Activated CD4-positive, CD25-positive, alpha-beta regulatory T cell treated with anti-CD3 and anti-CD28 coated beads, Interleukin-2, amount 50 U/mL, for 72 hours (primary cell): Measurements from ENCODE around the gene JMJD7.

Source experiments
- DNase-seq: peaks from one replicate; pipeline ENCODE4 v3.0.0; 2021

Gene JMJD7

DNA sequence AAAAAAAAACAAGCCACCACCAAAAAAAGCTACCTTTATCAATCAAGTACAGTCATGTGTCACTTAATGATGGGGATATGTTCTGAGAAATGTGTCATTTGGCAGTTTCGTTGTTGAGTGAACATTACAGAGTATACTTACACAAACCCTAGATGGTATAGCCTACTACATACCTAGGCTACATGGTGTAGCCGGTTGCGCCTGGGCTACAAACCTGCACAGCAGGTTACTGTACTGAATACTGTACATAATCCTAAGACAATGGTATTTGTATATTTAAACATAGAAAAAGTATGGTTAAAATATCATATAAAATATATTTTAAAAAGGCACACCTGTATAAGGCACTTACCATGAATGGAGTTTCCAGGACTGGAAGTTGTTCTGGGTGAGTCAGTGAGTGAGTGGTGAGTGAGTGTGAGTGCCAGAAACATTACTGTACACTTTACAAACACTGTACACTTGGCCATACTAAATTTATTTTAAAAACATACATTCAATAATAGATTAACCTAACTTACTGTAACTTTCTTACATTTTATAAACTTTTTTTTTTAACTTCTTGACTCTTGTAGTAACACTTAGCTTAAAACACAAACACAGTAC, 25.9 kb upstream of the JMJD7 start:
- DNase-seq: no peak

DNA sequence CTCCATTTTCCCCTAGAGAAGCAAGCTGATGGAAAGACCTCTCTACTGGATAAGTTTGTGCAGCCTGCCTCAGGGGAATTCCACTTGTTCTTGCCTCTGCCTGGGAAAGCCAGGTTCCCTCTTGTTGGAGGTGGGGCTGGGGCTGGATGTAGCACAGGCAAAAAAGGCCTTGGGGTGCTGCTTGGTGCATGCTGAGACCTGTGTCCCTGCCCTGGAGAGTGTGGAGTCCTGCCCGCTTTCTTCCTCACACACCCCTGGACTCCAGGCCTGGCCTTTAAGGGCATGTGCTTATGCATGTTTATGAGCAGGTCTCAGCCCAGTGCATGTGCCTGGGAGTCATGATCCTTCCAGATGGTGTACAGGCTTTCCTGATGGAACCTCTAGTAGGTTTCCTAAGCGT, 23.5 kb upstream of the JMJD7 start:
- peak; percentile 12 for DNase-seq

DNA sequence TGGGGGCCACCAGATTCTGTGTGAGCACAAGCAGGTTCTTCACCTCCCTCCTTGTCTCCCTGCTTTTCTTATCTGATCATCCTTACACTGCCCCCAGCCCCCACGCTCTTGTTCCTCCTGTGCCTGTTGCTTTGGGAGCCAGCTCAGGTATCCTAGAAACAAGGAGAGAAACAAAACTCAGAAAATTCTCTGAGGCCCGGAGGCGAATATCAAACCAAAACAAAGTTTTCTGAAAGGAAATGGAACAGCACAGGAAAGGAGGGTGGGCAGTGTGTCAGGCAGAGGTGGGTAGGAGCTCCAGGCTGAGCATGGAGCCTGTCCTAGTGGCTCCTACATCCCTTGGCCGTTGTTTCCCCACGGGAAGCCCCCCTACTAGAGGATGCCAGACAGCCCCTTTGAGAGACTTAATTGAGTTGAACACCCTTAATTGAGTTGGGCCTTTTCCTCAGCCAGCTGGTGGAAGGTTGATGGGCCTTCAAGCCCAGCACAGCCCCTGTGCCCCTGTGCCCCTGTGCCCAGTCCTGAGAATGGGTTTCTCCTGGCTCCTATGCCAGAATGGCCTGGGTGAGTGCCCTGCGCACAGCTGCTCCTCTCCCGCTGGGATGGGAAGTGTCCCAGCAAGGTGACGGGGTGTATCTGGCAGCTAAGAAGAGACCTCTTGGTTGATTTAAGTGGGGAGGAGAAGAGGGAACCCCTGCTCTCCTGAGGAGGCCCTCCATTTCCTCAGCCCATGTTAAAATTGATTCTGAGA, 22.8 kb upstream of the JMJD7 start:
- no peak for DNase-seq

DNA sequence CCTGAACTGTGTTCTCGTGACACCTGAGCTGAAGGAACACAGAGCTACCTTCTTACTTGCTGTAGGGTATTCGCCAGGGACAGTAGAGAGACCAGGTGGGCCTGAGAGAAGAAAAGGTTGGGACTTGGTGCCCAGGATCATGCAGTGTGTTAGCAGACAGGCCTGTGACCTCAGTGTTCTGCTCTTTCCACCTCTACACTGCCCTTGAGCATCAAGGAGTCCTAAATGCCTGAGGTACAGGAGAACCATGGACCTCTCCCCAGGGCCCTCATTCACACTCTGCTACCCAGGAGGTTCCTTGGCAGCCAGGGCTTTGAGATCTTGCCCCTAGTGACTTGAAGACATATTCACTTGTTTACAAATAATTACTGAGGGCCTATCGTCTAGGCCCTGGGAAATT, 22.2 kb upstream of the JMJD7 start:
- DNase-seq: peak; percentile 17

DNA sequence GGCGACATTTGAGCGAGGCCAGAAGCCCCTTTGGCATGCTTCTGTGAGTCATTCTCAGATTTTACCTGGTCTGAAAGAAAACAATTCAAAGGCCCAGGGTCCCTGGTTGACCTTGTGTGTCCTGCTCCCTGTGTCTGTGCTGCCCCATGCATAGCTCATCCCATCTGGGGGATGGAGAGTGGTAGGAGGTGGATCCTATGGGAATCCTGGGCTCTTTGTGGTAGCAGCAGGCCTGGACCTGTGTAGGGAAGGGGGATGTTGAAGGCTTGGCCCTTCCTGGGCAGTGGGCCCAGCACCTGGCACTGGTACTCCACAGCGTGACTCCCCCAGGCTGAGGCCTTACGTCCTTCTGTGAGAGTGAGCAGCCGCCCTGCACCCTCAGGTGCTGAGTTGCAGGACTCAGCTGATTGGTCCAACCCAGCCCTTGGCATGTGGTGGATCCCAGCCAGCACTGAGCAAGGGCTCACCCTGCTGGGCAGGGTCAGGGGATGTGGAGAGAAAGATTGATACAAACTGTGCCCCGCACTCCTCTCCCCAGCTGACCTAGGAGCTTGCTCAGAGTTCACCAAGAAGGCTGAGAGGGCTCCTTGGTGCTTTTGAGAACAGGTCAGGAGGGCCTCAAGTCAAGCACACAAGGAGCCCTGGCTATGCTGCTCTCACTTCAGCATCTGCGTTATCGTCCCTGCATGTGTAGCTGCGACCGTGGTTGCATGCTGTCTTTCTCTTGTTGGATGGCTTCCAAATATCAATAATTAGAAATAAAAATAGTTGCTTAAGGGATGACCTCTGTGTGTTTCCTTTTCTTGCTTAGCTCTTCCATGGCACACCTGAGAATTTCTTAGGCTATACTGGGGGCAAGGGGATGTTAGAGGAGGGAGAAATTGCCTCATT, 21.4 kb upstream of the JMJD7 start:
- peak; percentile 17 for DNase-seq

DNA sequence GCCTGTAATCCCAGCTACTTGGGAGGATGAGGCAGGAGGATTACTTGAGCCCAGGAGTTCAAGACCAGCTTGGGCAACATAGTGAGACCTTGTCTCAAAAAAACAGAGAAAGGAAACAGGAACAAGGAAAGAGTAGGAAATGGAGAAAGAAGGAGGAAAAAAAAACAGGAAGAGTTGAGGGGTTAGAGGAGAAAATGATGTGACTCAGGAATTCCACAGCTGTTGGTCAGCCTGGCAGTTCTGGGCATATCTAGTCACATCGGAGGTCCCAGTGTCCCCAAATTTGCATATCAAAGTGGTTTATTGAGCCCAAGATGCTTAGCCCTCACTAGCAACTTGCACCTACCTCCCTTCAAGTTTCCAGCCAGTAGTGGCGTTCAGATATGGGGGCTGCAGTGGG, 18.8 kb upstream of the JMJD7 start:
- no peak for DNase-seq

DNA sequence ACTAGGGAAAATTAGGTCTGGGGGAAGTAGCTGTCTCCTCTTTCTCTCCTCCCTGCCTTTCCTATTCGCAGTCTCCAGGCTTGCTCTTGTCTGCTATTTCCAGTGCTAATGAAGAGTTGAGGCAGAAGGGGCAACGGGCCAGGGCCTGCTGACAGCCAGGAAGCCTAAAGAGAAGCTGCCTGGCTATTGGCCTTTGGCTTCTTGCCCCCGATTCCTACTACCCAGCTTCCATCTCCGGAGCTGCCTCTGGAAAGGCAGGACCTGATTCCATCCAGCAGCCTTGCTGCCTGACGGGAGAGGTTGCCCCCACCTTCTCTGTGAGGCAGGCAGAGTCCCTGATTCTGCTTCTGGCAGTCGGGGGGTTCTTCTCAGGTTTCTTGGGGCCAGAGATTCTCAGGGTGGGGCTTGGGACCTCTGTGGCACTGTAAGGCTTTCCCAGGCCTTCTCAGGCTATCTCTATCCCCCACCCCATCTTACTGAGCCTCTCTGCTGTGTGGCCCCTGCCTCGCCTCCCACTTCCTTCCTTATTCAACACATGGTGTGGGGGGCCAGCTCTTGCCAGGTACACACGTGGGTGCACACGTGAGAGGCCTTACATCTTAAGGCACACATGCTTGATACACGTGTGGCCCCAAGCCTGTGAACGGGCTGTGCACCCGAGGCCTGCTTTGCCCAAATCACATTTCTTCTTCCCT, 18.2 kb upstream of the JMJD7 start:
- no peak for DNase-seq

DNA sequence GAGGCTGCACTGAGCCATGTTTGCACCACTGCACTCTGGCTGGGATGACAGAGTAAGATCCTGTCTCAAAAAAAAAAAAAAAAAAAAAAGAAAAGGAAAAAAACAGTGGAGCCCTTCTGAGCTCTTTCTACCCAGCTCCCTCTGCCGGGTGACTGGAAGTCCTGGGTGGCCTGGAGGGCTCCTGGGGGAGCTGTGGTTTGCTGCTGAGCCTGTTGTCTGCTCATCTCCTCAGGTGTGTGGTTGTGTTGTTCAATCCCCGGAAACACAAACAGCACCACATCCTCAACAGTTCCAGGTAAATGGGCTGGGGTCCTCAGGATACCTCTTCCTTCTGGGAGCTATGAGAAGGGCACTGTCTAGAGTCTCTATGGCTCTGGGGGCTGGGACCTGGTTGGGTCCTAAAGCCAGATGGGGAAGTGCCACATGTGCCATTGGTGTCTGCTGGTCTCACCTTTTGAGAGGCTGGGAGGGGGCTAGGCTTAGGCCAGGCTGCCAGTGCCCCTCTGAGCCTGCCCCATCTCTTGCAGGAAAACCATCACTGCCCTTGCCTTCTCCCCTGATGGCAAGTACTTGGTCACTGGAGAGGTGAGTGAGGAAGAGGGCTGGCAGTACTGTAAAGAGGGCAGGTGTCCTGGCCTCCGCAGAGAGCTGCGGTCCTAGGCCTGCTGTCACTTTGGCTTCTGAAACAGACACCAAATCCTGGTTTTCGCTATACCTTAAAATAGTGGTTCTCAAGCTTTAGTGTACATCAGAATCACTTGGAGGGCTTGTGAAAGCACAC, 17.1 kb upstream of the JMJD7 start:
- no peak for DNase-seq

DNA sequence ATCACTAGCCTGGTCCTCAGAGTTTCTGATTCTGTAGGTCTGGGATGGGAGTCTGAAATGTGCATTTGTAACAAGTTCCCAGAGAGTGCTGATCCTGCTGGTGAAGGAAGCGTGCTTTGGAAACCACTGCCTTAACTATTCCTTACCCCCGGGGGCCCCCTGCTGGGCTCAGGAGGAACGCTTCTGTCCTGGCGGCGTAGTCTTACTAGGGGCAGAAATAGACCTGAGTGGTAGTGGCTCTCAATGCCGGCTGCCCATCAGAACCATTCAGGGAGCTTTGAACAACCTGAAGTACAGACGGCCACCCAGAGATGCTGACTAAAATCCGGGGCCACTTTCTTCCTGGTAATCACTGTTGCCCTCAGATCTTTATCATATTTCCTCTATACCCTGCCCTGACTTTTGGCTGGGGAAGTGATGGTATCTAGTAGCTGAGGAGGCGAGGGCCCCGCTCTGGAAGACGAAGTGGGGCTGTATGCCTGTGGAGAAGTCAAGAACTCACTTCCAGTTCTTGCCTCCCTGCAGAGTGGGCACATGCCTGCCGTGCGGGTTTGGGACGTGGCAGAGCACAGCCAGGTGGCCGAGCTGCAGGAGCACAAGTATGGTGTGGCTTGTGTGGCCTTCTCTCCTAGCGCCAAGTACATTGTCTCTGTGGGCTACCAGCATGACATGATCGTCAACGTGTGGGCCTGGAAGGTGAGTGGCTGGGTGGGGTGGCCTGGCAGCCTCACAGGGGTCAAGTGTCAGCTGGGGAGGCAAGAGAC, 16.3 kb upstream of the JMJD7 start:
- peak; percentile 67 for DNase-seq

DNA sequence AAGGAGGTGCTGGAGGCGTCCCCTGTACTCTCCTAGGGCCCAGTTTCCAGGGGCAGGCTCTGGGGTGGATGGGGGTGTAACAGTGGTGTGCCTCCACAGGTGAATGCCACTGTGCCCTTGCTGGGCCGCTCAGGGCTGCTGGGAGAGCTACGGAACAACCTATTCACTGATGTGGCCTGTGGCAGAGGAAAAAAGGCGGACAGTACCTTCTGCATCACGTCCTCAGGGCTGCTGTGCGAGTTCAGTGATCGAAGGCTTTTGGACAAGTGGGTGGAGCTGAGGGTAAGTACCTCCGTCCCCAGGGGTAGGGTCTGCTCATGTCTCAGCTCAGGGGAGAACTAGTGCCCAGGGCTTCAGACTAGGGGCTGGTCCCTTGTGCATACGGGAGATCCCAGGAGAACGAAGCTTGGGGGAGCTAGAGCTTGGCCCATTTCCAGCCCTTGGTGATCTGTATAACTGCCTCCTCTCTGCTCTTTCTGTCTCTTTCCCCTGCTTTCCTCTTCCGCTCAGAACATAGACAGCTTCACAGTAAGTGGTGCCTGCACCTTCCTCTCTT, 15.0 kb upstream of the JMJD7 start:
- DNase-seq: no peak

DNA sequence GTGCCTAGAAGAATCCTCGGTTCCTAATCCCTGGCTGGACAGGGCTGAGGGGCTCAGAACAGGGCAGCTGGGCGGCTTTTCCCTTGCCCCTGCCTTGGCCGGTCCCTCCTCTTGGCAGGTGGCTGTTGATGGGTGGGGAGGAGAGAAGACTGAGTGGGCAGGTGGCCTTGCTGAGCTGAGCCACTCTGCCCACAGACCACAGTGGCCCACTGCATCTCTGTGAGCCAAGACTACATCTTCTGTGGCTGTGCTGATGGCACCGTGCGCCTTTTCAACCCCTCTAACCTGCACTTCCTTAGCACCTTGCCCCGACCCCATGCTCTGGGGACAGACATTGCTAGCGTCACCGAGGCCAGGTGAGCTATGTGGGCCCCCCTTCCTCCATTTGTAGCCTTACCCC, 14.5 kb upstream of the JMJD7 start:
- no peak for DNase-seq

DNA sequence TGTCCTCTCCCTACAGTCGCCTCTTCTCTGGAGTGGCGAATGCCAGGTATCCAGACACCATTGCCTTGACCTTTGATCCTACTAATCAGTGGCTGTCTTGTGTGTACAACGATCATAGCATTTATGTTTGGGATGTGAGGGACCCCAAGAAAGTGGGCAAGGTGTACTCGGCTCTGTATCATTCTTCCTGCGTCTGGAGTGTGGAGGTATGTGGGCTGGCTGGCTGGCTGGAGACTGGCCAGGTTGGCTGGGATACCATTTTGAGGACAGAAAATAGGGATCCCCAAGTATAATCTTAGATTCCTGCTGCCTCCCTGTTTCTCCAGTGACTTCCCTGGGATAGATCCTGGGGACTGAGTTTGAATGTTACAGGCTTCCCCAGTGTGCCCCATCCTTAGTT, 13.4 kb upstream of the JMJD7 start:
- no peak for DNase-seq

DNA sequence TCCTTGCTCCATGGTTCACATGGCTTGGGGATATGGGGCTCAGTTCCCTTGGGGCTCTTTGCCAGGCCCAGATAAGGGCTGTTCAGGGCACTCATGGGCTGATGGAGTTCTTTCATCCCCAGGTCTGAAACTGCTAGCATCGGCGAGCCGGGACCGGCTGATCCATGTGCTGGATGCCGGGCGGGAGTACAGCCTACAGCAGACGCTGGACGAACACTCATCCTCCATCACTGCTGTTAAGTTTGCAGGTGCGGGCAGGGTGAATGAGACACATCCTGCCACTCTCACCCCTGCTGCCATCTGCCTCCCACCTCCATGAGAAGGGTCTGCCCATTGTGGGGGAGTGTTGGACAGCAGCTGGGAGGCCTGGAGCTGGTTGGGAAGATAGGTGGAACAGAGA, 11.1 kb upstream of the JMJD7 start:
- no peak for DNase-seq

DNA sequence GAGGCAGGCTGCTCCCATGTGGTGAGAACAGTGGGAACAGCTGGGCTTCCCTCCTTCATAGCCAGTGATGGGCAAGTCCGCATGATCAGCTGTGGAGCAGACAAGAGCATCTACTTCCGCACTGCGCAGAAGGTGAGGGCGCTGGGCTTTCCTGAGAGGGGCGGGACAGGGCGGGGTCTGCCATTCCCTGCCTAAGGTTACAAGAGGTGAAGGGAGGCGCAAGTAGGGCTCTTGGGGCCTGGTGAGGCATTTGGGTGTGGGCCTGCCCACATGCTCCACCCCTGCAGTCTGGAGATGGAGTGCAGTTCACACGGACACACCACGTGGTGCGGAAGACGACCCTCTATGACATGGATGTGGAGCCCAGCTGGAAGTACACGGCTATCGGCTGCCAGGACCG, 10.6 kb upstream of the JMJD7 start:
- DNase-seq: no peak

DNA sequence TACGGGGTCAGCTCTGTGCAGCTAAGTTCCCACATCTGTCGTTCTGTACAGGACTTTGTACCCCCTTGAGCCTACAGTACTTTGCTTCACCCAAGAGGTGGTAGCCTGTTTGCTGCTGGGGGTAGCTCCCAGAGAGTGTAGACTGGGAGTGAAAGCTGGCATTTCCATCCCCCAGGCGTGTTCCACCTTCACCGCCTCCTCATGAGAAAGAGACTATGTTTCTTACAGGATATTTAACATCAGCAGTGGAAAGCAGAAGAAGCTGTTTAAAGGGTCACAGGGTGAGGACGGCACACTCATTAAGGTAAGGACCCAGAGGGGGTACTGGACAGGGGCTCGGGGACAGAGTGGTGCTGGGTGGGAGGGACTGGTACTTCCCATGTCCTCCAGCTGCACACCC, 10.1 kb upstream of the JMJD7 start:
- no peak for DNase-seq

DNA sequence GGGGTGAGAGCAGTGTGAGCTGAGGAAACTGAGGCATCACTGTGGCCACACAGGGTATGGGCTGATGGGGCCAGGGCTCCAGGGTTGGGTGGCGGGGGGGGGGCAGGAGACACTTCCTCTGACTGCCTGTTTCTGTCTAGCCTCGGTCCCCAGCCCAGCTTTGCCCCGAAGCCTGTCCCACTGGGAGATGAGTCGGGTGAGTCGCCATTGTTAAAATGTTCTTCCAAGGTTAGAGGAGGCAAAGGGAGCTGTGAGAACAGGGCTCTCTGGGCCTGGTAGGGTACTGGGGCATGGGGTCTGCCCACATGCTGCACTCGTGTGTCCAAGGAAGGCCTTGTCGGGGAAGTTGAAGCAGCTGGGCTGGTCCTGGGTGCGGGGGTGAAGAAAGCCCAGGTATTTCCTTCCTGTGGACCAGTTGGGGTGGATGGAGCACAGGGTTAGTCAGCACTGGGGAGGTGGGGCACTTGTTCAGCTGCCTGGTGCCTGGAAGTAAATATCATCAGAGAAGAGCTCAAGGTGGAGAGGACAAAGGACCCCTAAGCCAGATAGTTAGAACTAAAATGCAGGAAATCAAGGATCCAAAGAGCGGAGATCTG, 8.3 kb upstream of the JMJD7 start:
- no peak for DNase-seq

DNA sequence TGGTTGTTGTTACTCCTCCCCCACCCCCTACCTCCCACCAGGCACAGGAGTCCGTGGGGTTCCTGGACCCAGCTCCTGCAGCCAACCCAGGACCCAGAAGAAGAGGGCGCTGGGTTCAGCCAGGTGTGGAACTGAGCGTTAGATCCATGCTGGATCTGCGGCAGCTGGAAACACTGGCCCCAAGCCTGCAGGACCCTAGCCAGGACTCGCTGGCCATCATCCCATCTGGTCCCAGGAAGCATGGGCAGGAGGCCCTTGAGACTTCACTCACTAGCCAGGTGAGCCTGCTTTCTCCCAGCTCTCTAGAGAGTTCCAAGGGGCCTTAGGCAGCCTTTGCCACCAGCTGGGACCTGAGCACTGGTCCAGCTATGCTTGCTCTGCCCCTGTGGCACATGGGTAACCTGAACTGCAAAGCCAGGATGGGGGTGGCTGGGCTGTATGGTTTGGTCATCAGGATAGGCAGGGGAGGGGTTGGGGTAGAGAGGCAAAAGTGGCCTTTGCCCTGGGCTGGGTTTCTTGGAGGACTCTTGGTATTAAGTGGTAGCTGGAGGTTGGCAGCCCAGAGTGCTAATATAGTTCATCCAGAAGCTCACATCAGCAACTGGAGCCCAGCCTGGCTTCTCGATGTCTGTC, 7.0 kb upstream of the JMJD7 start:
- no peak for DNase-seq

DNA sequence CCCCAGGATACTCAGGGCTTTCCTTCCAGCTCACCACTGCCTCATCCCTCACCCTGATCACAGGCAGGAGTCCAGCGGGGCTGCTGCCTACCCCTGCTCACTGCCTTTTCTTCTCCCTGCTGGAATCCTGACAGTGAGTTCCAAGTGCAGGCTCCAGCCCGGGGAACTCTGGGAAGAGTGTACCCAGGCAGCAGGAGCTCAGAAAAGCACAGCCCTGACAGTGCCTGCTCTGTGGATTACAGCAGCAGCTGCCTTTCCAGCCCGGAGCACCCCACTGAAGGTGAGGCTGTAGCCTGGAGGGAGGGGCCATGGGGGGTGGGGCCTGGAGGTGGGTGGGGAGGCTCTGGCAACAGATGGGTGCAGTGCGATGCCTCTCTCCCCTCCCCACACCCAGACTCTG, 6.1 kb upstream of the JMJD7 start:
- DNase-seq: no peak

DNA sequence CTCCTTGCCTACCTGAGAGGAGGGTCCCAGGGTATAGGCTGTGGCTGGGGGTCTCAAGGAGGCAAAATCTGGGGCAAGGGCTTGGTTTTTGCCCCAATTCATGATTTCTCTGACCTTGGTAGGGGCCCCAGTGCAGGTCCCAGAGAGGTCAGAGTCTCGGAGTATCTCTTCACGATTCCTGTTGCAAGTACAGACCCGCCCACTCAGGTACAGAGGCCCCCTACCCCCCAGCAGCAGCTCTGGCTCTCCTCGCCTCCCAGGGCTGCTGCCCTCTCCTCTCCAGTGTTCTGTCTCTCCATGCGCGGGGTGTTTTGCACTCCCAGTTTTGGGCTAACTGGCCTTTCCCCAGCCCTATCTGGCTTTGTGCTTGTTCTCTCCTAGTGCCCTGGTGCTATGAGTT, 5.4 kb upstream of the JMJD7 start:
- DNase-seq: no peak

DNA sequence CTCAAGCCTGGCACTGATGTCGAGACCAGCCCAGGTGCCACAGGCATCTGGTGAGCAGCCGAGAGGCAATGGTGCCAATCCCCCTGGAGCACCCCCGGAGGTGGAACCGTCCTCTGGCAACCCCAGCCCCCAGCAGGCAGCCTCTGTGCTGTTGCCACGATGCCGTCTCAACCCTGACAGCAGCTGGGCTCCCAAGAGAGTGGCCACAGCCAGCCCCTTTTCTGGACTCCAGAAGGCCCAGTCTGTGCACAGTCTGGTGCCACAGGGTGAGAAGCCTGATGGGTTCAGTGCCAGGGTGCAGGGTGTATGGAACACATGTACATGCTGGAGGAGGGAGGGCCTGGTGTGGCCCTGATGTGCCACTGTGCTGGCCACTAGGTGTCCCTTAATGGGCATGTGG, 4.9 kb upstream of the JMJD7 start:
- no peak for DNase-seq

DNA sequence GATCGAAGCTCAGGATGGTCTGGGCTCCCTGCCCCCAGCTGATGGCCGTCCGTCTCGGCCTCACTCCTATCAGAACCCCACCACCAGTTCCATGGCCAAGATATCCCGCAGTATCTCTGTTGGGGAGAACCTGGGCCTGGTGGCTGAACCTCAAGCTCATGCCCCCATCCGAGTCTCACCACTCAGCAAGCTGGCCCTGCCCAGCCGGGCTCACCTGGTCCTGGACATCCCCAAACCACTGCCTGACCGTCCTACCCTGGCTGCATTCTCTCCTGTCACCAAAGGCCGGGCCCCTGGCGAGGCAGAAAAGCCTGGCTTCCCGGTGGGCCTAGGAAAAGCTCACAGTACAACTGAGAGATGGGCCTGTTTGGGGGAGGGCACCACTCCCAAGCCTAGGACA, 4.4 kb upstream of the JMJD7 start:
- no peak for DNase-seq
